ENCODE data around the gene MRPL40. TPM values are rescaled to one million over a fixed set of nuclear protein-coding genes. Genes with fewer than 3 reads are reported as not detected.
"Not testable (repeated sequence)": the region's sequence is repeated elsewhere in the genome, so short reads cannot be mapped to it uniquely, and the experiment has no call there.

The MRPL40 gene
- total RNA-seq, 4 donors from 2014 or later = 5.0 to 20.4 (median 12.3) TPM

- DNase-seq = no peak
- intact Hi-C loops (cut with DNase I; ENCODE audit: low total_unique reads) = no loop called here
- H3K4me1 ChIP-seq = peaks cover 9 to 11% of the 10 kb centered on the region in 2 donors
- no peak overlapping the region for H3K27ac ChIP-seq
- H3K9me3 ChIP-seq = no peaks in the 10 kb centered on the region
- no peak overlapping the region for H3K4me3 ChIP-seq
- H3K36me3 ChIP-seq = no peaks in the 10 kb centered on the region
- no peaks in the 10 kb centered on the region for H3K27me3 ChIP-seq
- TF ChIP-seq CTCF (IDR thresholded peaks at IDR 0.05) (no peak), POLR2A (IDR thresholded peaks at IDR 0.05) (no peak)
Measured at GRCh38 chr22:19434829-19435580, 2.7 kb downstream of the MRPL40 start.

- H3K4me1 ChIP-seq; H3K4me3 ChIP-seq; H3K27ac ChIP-seq; intact Hi-C loops (cut with DNase I; ENCODE audit: low total_unique reads); H3K9me3 ChIP-seq; H3K27me3 ChIP-seq; DNase-seq; H3K36me3 ChIP-seq: not testable (repeated sequence)
Measured at GRCh38 chr22:19436444-19437161, 4.3 kb downstream of the MRPL40 start.

GRCh38 chr22:19438298-19438697 is 6.0 kb downstream of the MRPL40 start:
- Histone ChIP-seq H3K27ac (no peak overlapping the region), H3K4me1 (peaks cover 0 to 5% of the 10 kb centered on the region in 2 donors), H3K27me3 (no peaks in the 10 kb centered on the region), H3K36me3 (no peaks in the 10 kb centered on the region), H3K9me3 (no peaks in the 10 kb centered on the region), H3K4me3 (no peak overlapping the region)
- intact Hi-C loops (cut with DNase I; ENCODE audit: low total_unique reads) = no loop called here
- no peak for DNase-seq
- TF ChIP-seq CTCF (IDR thresholded peaks at IDR 0.05) (no peak), POLR2A (IDR thresholded peaks at IDR 0.05) (no peak)

GRCh38 chr22:19440411-19441195 is 8.3 kb downstream of the MRPL40 start:
- Histone ChIP-seq H3K4me3 (no peak overlapping the region), H3K4me1 (no peaks in the 10 kb centered on the region), H3K9me3 (no peaks in the 10 kb centered on the region), H3K36me3 (no peaks in the 10 kb centered on the region), H3K27me3 (no peaks in the 10 kb centered on the region), H3K27ac (no peak overlapping the region)
- no peak for DNase-seq
- TF ChIP-seq CTCF (IDR thresholded peaks at IDR 0.05) (no peak), POLR2A (IDR thresholded peaks at IDR 0.05) (no peak)
- intact Hi-C loops (cut with DNase I; ENCODE audit: low total_unique reads) = no loop called here

GRCh38 chr22:19442166-19442565 is 9.8 kb downstream of the MRPL40 start:
- Histone ChIP-seq H3K27ac (no peak overlapping the region), H3K27me3 (no peaks in the 10 kb centered on the region), H3K36me3 (no peaks in the 10 kb centered on the region), H3K9me3 (no peaks in the 10 kb centered on the region), H3K4me3 (no peak overlapping the region), H3K4me1 (no peaks in the 10 kb centered on the region)
- intact Hi-C loops (cut with DNase I; ENCODE audit: low total_unique reads) = no loop called here
- DNase-seq = no peak
- no peak for TF ChIP-seq CTCF (IDR thresholded peaks at IDR 0.05)
- no peak for TF ChIP-seq POLR2A (IDR thresholded peaks at IDR 0.05)

All from uterus (tissue), 4 donors.